Measurements from ENCODE around the gene AQP2.

AQP2 gene

DNA sequence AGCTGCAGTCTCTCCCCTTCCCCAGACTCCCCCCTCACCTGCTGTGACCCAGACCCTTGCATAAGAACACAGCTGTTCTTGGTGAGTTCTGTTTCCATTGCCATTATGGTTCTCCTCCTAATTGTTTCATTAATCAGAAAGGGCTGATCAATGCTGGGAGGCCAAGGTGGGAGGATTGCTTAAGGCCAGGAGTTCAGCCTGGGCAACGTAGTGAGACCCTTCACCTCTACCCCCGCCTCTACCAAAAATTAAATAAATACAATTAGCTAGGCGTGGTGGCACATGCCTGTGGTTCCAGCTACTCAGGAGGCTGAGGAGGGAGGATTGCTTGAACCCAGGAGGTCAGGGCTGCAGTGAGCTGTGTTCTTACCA is 29.6 kb upstream of the AQP2 start:
- no peak for DNase-seq

DNA sequence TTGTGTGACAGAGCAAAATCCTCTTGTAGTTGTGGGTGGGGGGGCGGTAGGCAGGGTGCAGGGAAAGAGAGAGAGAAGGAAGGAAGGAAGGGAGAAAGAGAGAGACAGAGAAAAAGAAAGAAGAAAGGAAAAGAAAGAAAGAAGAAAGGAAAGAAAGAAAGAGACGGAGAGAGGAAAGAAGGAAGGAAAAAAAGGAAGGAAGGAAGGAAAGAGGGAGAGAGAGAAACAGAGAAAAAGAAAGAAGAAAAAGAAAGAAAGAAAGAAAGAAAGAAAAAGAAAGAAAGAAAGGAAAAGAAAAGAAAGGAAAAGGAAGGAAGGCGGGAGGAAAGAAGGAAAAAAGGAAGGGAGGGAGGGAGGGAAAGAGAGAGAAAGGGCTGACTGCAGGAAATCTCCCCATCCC is 29.2 kb upstream of the AQP2 start:
- DNase-seq: no peak

DNA sequence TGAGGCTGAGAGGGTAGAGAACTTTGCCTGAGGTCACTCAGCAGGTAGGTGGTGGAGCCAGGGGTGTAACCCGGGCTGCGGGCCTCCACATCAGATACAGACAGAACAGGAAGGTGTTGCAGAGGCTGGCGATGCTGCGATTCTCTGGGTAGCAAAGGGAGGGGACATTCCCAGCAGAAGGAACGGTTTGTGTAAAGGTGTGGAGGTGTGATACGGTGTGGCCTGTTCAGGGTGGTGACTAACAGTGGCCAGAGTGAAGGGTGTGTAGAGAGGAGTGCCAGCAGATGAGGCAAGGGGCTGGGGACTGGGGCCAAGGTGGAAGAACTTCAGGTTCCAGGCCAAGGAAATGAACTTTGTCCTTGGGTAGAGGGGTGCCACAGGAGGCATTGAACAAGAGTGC is 28.6 kb upstream of the AQP2 start:
- DNase-seq: no peak

DNA sequence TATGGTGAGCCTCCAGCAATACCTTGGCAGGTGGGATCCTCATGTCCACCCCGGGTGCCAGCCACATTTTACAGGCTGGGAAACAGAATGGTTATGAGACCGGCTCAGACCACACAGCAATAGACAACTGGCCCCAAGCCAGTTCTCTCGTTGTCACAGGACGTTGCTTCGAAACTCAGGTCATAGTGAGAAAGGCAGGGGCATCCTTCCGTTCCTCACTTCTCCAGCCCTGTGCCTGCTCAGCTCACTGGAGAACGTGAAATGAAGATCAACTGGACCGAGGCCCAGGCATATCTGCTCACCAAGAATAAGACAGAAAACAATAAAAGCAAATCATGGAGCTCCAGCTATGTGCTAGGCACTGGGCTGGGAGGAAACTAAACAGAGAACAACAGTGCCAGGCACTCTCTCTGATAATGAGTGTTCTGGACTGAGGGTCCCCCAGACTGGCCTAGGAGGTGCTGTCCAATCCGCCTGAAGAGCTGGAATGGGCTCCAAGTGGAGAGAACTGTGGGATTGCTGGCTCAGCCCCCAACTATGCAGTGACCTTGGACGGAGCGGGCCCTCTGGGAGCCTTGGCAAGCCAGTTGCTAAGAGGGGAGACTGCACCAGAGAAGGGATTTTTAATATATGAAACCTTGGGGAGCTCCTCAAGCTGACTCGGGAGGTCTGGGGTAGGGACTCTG is 28.0 kb upstream of the AQP2 start:
- DNase-seq: no peak

DNA sequence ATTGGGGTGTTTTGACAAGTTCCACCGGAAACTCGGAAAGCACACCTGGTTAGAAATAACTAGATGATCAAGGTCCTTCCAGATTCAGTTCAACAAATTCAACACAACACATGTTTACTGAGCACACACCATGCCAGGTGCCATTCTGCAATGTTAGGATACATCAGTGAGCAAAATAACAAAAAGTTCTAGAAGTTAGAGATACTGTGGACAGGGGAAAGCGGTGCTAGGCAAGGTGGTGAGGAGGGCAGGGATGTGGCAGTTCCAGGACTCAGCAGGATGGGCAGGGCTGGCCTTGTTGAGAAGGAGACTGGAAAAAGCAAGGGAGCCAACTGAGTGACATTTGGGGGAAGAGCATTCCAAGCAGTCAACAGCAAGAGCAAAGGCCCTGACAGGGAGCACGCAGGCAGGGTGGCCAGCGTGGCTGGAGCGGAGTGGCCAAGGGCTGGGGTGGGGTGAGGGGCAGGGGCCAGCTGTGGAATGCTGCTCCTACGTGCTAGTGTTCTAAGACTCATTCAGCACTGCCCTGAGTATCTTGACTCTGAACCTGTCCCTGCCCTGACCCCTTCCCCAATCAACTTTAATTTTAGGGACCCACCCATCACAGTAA is 27.4 kb upstream of the AQP2 start:
- no peak for DNase-seq

DNA sequence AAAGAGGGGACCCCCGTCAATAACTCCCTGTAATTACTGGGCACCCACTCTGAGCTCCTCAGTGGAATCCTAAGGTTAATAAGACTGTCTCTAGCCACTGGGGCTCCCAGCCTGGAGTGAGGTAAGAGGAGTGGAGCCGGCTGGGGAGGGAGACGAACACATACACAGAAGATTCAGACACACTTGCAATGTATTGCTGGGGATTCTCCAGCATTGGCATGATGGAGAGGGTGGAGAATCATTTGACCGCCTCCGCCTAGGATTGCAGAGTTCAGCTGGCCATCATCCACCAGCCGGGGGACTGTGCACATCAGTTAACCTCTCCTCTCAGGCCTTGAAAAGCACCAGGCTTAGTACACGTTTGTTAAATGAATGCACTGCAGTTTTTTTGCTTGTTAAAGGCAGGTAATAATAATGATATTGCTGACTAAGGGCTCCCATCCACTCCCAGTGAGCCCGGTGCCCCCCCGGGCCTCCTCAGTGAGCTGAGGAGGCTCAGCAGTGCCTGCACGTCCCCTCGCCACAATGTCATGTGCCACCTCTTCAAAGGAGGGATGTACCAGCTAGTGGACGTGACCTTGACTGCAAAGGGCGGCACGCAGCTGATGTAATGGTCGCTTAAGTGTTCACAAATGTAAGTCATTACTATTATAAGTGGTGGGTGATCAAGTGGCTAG is 26.5 kb upstream of the AQP2 start:
- DNase-seq: no peak

DNA sequence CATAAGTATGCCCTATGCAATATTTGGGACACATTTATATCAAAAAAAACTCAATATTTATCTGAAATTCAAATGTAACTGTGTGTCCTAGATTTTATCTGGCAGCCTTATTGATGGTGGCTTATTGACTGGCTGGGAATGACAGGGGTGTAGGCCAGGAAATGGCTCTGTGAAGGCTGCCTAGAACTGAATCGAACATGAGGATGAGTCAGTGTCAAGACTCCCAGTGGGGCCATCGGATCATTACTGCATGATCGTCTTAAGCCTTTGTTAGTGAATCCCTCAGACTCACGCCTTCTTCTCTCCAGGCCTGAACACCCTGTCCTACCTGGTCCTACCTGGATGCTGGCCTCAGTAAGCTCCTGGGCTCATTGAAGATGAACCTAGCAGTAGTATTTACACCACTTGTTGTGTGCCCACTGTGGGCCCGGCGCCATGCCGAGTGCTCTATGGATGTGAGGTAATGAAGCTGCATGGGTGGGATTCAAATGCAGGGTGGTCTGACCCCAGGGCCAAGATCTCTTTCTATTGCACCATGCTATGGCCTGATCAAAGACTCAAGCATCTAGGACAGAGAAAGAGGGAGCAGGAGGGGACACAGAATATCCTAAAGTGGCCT is 25.8 kb upstream of the AQP2 start:
- no peak for DNase-seq

DNA sequence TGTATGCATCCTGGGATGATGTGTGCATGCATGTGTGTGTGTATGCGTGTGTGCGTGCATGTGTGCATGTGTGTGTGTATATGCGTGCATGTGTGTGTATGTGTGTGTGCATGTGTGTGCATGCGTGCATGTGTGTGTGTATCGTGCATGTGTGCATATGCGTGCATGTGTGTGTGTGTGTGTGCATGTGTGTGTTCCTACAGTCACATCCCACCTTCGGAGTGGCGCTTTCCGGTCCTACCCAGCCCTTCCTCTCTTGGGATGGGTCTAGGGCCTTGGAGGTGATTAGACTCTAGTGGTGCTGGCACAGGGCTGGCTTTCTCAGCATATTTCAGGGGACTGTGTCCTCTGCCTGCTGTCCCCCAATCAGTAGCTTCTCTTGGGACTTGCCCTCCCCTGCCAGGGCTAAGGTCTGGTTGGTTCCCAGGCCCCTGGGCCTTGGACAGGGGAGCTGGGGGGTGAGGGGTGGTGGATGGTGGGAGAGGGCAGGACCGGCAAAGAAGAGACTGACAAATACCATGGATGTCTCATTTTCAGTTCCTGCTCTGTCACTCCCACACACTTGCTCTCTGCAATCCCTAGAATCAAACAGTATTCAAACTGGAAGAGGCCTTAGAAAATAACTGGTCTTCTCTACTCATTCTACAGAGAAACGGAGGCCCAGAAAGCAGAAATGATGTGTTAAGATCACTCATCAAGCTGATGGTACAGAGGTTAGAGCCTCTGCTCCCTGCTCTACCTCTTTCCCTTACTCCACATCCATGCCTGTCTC is 24.9 kb upstream of the AQP2 start:
- DNase-seq: peak; percentile 60 to 72

DNA sequence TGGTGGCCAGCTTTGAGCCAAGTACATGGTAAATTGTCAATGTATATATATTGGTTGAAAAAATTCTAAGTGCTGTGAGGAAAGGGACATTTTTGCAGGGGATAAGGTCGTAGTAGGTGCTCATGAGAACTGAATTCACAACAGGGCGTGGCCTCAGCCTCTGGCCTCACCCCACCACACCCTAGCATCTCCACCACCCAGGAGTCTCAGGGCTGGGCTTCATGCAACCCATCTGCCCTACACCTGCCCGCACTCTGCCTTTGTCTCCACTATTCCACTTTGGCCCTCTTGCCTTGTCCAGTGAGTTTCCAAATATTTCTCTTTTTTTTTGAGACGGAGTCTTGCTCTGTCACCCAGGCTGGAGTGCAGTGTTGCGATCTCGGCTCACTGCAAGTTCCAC is 22.1 kb upstream of the AQP2 start:
- no peak for DNase-seq

DNA sequence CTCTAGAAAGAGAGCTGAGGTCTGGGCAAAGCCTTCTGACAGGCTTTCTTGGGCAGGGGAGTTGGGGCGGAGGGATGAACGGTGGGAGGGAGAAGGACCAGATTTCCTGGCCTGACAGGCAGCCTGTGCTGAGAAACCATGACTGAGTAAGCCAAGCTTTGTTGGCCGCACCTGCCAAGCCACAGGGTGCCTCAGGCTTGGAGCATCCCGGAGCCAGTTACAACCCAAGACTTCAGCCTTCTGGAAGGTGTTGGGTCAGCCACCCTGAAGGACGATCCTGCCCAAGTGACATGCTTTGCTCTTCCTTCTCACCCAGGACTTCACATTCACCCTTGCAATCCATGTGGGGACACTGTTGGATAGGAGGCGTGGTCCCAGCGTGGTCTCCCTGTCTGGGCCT is 21.0 kb upstream of the AQP2 start:
- DNase-seq: no peak

DNA sequence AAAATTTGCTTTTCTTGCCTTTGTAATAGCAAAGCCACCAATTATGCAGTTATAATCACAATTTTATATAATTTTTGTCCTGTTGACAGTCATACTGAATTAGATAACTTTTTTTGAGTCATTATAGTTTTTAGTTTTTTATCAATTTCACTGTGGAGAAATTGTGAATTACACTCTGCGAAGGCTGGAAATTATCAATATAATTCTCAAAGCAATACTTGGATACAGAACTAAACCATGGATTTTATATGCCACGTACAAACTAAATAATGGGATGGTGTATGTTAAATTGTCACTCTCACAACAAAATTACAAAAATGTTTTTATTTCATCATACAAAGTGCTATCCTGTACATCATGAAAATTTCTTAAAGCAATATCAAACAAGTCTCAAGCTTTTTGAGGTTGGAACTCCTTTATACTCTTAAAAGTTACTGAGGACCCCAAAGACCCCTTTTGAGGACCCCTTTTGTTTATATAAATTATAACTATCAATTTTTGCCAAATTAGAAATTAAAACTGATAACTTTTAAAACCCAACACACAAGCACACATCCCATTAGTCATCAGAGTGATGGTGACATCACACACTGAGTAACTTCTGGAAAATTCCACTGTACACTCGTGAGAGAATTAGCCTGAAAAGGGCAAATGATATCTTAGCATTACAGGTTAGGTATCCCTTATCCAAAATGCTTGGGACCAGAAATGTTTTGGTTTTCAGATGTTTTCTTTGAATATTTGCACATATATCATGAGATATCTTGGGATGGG is 19.8 kb upstream of the AQP2 start:
- peak; percentile 85 to 86 for DNase-seq

DNA sequence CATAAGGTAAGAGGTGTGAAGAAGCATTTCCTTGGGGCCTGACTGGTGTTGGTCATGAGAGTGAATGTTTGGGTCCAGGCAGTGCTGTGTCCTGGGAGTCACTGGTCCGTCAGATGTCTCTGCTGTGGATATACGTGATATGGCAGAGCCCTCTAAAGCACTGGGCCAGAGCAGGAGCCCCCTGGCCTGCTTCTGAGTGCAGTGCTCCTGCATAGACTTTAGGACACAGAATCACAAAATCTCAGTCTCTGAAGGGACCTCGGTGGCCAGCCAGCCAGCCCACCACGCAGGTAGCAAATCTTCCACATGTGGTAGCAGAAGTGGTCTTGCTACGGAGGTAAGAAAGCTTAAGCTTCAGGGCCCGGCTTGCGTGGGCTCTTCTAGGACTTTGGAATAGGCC is 18.5 kb upstream of the AQP2 start:
- DNase-seq: no peak

DNA sequence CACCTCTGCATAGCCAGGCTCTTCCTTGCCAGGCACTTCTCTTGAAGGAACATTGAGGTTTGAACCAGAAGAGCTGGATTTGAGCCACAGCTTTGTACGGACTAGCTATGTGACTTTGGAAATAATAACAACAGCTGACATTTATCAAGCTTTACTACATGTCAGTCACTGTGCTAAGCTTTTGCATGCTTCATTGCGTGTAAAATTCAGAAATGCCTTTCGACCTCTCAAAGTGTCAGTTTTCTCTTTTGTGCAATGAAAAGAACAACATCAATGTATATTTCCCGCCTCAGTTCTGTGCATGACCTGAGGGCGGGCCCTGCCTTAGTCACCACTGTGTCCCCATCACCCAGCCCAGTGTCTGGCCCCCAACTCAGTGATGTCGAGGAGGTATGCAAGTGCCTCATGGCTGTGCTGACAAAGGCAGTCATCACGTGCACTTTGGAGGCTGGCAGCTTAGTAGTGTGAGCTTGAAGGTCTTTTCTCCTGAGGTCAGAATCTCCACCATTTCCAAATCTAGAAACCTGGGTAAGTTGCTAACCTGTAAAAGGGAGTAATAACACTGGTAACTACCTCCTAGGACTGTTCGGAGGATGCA is 17.9 kb upstream of the AQP2 start:
- DNase-seq: no peak

DNA sequence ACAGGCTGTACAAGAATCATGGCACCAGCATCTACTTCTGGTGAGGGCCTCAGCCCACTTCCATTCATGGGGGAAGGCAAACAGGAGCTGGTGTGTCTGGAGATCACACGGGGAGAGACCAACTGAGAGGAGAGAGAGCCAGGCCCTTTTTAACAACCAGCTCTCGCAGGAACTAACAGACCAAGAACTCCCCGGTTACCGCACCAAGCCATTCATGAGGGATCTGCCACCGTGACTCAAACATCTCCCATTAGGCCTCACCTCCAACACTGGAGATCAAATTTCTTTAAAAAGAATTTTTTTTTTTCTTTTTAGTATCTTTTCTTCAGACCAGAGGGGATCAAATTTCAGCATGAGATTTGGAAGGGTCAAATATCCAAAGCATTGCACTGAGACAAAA is 16.7 kb upstream of the AQP2 start:
- no peak for DNase-seq

DNA sequence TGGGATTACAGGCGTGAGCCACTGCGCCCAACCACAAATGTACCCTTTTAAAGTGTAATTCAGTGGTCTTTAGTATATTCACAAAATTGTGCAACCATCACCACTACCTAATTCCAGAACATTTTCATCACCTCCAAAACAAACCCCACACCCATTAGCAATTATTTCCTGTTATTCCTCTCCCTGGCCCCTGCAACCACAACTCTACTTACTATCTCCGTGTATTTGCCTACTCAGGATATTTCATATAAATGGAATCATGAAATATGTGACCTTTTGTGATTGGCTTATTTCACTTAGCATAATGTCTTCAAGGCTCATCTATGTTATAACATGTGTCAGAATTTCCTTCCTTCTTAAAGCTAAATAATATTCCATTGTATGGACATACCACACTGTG is 16.0 kb upstream of the AQP2 start:
- no peak for DNase-seq

DNA sequence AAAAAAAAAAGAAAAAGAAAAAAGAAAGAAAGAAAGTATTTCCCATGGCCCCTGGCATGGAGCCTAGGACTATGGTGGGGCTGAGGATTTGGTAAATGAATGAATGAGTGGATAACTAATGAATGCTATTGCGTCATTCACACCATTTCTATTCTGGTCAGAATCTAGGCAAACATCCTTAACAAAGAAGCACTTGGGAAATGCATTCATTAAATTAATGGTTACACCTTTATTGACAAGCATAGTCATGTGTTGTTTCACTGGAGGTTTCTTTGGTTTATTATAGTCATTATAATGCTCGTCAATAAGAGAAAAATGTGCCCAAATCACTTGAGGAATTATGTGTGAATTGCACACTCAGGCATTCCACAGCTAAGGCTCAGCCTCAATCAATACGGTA is 13.6 kb upstream of the AQP2 start:
- no peak for DNase-seq

DNA sequence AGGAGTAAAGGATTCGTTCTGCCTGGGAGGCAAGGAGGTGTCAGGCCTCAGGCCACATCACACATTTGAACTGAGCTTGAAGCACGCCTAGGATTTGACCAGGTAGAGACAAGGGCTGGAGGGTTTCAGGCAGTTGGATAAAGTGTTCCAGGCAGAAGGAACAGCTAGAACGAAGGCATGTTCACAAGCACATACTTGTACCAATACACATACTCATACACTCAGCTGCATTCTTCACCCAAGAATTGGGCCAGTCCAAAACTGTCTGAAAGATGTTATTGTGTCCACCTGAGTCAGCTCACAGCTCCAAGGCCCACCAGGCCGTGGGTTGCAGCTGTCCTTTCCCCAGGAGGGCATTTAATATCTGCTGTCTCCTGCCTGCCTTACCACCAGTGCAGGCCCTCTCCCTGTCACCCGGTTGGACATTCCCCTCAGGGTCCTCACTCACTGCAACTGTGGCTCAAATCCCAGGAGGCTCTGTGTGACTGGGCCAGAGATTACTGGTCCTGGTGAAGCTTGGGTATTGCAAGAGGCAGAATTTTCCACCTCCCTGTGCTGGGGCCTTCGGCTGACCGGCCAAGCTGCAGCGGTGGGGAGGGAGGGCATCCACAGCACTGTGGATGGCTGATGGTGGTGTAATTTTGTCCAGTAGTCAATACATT is 12.8 kb upstream of the AQP2 start:
- no peak for DNase-seq

DNA sequence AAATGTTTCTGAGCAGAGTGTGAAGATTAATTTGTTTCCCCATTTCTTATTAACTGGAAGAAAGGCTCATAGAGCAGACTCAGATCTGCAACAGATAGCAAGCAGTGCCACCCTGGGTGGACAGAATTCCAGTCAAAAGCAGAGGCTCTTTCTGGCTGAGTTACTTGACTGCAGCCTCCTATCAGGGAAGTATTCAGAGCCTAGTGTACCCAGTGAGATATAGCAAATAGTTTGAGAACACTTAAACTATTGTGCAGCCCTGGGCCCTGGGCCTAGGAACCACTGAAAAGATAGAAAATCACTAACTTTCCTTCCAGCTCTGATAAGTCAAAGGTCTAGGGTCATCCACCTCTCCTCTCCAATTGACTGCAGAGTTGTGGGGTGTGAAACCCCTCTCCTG is 11.2 kb upstream of the AQP2 start:
- DNase-seq: no peak

DNA sequence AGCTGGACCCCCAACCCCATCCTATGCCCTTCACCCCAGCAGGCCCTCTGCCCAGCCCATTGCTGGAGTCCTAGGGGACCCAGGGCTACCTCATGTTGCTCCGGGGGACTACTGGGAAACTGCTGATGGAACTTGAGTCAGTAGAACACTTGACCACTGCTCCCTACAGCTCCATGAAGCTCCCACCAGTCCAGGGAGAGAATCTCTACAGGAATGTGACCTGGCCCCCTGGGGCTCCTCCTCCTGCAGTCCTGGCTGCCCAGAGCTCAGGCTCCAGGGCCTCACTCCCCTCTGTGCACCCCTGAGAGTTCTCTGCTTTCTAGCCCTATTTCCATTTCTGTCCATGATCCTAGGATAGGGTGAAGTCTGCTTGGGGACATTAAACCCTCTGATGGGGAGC is 10.8 kb upstream of the AQP2 start:
- DNase-seq: no peak

DNA sequence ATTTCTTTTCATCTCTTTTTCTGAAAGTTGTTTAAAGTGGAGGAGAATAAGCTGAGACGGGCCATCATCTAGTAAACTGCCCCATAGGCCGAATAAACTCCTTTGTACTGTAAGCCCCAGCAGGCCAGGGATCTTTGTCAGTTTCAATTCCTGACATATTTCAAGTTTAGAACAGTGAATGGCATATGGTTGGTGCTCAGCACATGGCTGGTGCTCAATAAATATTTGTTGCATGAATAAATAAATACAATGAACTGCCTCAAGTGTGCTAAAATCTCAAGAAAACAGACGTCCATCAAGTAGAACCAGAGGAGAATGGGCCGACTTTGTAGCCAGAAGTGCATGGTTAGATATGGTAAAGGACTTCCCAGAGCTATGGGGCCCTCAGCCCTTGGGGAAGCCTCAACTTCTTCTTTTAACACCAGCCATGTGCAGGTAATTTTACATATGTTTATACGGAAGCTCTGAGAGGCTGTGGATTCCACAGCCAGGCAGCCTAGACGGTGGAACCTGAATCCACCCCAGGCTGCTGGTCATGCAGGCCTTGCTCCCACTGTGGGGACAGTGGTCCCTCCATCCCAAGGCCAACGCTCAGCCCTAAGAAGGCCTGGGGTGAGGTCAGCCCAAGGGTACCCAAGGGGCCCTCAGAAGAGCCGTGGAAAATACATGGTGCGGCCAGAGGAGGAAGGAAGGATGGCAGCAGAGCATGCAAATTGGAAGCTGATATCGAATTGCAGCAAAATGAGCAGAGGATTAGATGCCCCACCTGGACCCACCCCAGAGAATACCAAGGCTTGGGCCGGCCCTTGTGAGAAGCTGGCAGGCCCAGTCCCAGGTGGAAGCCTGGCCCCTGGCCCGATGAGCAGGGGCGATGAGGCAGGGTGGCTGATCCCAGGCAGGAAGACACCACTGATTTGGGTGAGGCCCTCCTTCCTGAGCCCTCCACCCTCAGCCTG is 8.7 kb upstream of the AQP2 start:
- DNase-seq: no peak
